Glomerular visceral epithelial cell (primary cell): ENCODE results near the gene HINT3.
A peak's percentile ranks its signal among the peaks of the same experiment; 100 is the strongest.
"Not testable (repeated sequence)": the region's sequence is repeated elsewhere in the genome, so short reads cannot be mapped to it uniquely, and the experiment has no call there.

Experiments used
- DNase-seq: peaks from one replicate; pipeline ENCODE4 v3.0.0-alpha.2; 2016; ENCODE audit errors: extremely low spot score

Gene HINT3

GRCh38 chr6:125956506-125957390 lies at the start of gene HINT3:
Gene HINT3 (plus strand): TSS chr6:125956770. CDS start chr6:125956978, 208 bp downstream.
- peak; percentile 97 for DNase-seq

DNA sequence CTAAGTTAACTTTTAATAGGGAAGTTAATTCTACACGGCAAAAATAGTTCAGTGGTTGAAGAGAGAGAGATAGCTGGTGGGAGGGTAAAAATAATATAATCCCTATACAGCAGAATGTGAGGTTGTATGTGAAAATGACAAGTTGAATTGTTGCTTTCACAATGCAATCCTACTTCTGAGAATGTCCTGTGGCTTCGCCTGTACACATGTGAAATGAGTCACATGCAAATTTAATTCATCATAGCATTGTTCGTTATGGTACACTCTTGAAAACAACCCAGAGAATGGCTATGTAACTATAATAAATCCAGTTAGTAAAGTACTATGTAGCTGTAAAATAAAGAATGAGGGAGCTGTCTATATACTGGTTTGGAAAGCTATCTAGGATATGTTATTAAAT lies 46.0 kb upstream of the HINT3 start:
- no peak for DNase-seq

DNA sequence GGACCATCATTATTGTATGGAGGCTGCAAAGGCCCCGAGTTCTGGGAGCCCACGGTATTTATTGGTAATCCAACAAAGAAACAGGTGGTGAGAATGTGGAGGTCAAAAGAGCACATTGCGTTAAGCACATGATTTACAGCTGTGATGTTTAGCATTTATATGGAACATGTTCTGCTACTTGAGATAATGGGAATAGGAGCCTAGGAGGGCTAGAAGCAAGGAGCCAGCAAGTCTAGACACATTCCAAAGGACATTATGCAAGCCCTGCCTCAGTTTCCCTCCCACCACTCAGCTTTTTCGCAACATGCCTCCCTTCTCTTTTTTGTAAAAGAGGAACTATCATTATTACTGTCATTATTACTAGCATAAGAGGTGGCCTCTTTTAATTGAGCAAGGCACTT lies 45.5 kb upstream of the HINT3 start:
- DNase-seq, result not testable (repeated sequence)

DNA sequence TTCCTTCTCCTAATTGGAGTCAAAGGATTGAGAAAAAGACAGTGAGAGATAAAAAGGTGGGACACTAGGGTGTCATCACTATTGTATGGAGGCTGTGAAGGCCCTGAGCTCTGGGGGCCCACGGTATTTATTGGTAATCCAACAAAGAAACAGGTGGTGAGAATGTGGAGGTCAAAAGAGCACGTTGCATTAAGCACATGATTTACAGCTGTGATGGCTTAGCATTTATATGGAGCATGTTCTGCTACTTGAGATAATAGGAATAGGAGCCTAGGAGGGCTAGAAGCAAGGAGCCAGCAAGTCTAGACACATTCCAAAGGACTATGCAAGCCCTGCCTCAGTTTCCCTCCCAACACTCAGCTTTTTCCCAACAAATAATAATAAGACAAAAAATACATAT lies 44.1 kb upstream of the HINT3 start:
- DNase-seq, result not testable (repeated sequence)

DNA sequence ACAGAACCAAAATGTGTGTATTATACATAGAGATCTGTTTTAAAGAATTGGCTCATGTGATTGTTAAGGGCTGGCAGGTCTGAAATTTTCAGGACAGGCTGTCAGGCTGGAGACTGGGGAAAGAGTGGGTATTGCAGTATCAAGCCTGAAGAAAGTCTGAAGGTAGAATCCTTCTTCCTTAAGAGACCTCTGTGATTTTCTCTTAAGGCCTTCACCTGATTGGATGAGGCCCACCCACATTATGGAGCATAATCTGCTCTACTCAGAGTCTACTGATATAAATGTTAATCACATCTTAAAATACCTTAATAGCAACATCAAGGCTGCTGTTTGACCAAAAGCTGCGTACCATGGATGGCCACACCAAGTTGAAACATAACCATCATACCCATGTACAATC lies 43.4 kb upstream of the HINT3 start:
- DNase-seq, result no peak

DNA sequence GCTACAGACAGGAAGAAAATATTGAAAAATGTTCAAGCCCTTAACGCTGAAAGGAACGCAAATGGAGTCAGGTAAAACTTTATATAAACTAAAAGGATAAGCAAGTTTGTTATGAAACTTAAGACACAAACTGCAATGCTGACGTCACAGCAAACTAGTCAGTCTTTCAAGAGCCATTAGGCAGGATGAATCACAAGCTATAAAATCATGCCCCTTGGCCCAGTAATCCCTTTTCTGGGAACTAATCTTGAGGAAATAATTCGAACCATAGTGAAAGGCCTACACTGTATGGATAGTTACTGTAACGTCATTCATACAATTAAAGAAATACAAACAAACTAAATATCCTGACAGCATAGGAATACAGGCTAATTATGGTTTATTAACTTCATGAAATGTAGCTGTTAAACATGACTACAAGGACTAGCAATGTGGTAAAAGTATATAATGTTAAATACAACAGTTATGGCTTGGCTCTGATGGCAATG lies 42.7 kb upstream of the HINT3 start:
- DNase-seq, result peak; percentile 73

GRCh38 chr6:125918230-125918629 lies 38.3 kb upstream of the HINT3 start:
- DNase-seq, result no peak

- DNase-seq, result peak; percentile 78
These were observed 37.6 kb upstream of the HINT3 start for GRCh38 chr6:125918681-125919566.

DNA sequence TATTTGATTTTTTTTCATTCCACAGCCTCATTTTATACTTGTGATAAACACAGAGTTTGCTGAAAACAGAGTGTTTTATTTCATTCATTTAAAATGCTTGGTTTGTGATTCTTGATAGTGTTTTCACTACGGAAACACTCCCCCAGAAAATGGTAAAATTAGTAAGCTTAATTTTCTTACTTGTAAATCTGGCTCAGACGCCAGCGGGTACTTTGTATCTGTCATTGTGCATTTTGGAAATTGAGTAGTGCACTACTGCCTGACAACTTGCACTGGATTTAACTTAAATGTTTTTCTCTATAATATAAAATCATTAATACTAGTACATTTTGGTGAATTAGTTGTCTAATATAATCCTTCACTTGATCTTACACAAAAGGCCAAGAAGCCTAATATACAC lies 37.0 kb upstream of the HINT3 start:
- no peak for DNase-seq

- no peak for DNase-seq
These were observed 34.2 kb upstream of the HINT3 start for GRCh38 chr6:125922322-125922860.

DNA sequence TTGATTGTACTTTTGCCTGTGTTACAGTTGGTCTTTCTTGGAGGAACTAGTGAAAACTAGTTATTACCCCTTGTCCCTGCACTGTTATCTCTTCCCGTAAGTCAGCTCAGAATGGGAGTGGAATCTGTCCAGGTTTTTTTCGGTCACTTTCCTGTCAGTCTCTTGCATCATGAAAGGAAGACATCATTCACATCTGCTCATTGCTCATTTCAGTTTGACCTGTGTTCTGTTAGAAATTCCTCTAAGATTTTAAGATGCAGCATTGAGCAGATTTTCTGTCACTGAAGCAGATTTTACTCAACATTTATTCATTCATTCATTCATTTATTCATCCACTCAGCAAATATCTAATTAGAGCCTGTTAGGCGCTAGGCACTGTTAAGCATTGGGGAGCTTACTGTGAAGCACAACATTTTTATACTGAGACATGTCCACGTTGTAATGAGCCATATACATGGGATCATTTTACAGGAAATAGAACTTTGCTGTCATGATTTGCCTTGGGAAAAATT lies 33.1 kb upstream of the HINT3 start:
- no peak for DNase-seq

DNA sequence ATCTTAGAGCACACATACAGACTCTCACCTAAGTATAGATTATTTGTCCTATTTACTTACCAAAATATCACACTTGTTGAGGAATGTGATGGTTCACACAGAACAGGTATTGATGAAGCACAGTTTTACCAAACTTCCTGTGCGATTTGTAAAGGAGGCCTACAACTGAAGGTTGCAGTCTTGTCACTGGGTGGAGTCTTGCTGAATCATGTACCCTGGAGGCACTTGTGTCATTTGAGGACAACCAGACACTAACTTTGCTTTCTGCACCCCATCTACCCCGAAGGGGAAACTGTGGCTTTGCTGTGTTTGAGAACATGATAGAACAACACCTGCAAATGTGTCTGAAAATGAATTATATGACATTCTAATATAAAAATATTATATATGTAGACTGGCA lies 32.4 kb upstream of the HINT3 start:
- DNase-seq, result no peak

DNA sequence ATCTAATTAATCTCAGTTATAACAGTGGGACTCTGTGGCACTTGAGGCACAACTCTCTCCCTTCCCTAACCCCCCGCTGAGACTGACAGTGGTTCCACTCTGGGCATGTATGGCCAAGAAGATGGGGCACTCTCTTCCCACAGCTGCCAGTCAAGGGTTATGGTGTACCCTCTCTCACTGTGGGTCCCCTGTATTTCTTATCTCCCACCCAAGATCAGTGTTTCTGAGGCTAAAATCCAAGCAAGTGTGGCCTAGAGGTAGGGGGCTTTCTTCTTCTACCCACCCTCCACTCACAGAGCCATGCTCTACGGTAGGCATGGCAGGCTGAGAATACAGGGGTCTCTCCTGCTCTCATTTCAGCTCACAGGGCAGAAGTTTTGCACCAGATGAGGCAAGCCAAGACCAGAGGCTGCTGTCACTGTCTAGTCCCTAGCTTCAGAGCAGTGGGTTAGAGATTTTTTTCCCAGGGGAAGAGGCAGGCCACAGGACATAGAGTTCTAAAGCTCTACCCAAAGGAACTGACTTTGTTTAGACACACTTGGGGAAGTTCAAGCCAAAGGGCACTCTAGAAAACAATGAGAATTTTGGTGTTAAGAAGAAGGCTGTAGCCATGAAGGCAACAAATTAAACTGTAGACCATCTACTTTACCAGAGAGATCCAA lies 31.7 kb upstream of the HINT3 start:
- no peak for DNase-seq

DNA sequence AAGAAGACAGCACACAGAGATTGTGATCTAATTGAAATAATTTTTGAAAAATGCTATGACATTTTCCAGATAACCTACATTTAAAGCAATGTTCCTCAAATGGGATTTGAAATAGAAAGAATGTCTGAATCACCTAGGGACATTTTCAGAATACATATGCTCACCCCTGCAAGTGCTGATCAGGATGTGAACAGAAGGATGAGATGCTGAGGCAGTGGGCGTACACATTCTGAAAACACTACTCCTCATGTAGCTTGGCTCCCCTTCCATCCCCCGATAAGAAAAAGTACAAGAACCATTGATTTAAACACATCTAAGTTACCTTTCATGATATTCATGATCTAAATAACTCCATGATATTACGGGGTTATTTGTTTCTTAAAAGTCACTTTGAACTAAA lies 29.9 kb upstream of the HINT3 start:
- DNase-seq, result no peak

GRCh38 chr6:125927761-125928160 lies 28.8 kb upstream of the HINT3 start:
- no peak for DNase-seq

- DNase-seq, result no peak
These were observed 25.7 kb upstream of the HINT3 start for GRCh38 chr6:125930765-125931418.

- DNase-seq, result no peak
These were observed 24.7 kb upstream of the HINT3 start for GRCh38 chr6:125931733-125932450.

DNA sequence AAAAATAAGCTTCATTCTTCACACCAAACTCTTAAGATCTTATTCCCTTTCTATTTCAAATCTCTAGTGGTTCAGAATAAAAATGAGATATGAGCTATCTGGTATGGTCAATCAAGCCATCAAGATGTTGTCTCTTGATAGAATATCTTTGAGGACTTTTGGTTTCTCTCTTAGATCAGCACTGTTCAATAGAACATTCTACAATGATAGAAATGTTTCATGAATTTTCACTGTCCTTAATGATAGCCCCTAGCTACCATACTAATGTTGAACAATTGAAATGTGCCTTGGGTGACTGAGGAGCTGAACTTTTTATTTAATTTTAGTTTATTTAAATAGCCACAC lies 24.1 kb upstream of the HINT3 start:
- DNase-seq, result no peak

GRCh38 chr6:125935520-125935919 lies 21.1 kb upstream of the HINT3 start:
- not testable (repeated sequence) for DNase-seq

DNA sequence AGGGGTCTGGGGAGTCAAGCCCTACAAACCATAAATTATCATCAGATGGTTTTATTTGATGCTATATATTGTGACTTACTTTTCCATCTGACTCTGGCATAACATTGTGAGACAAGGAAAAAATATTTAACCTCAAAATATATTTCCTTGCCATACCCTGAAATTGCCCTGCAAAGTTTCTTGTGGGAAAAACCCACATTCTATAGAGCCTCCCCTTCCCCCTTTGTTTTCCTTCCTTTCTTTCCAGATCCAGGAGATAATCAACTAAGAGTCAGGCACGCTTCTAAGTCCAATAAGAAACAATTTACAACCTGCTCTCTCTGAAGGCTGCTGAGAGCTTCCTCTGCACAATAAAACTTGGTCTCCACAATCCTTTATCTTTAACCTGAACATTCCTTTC lies 17.5 kb upstream of the HINT3 start:
- DNase-seq, result no peak
